GM12878 (cell line): ENCODE measurements around the gene PYGO2. TPM values are rescaled to one million over a fixed set of nuclear protein-coding genes. Genes with fewer than 3 reads are reported as not detected.

Experiments
- CBX5 ChIP-seq: sonication (generic); IDR thresholded peaks from 2 replicates; pipeline ENCODE4 v1.6.1; 2016; ENCODE audit warnings: low read depth, moderate library complexity, mild to moderate bottlenecking, inconsistent platforms
- CHD4 ChIP-seq: fragments of 200-600 bp; sonication (generic); IDR thresholded peaks from 2 replicates; pipeline ENCODE4 v1.6.1; 2016; ENCODE audit warnings: mild to moderate bottlenecking
- GATAD2B ChIP-seq: fragments of 450-650 bp; conservative IDR thresholded peaks from 2 replicates; pipeline ENCODE4 v1.6.1; 2017; ENCODE audit warnings: low read depth, mild to moderate bottlenecking, moderate library complexity
- MYB ChIP-seq: fragments of 150-350 bp; IDR thresholded peaks from 2 replicates; pipeline ENCODE4 v1.6.1; 2014; ENCODE audit warnings: mild to moderate bottlenecking, low read depth, low read length, borderline replicate concordance
- NFXL1 ChIP-seq: fragments of 450-650 bp; IDR thresholded peaks from 2 replicates; pipeline ENCODE4 v1.6.1; 2017; ENCODE audit warnings: antibody characterized with exemption, mild to moderate bottlenecking, borderline replicate concordance
- RB1 ChIP-seq: fragments of 450-650 bp; formaldehyde crosslinking; IDR thresholded peaks from 2 replicates; pipeline ENCODE4 v1.6.1; 2017; ENCODE audit warnings: mild to moderate bottlenecking, borderline replicate concordance
- RUNX3 ChIP-seq: IDR thresholded peaks from 2 replicates; pipeline ENCODE4 v1.6.1; 2012; ENCODE audit warnings: low read length, inconsistent platforms
- TAF1 ChIP-seq: IDR thresholded peaks from 2 replicates; pipeline ENCODE4 v1.6.1; 2011; ENCODE audit warnings: mild to moderate bottlenecking, low read depth, low read length, borderline replicate concordance
- USF2 ChIP-seq: IDR thresholded peaks from 2 replicates; pipeline ENCODE4 v1.6.1; 2011; ENCODE audit warnings: low read depth, low read length, improper control_type of control experiment, borderline replicate concordance
- ZBED1 ChIP-seq: IDR thresholded peaks from 2 replicates; pipeline ENCODE4 v1.6.1; 2016; ENCODE audit warnings: borderline replicate concordance
- ZBTB11 ChIP-seq: fragments of 450-650 bp; formaldehyde crosslinking; IDR thresholded peaks from 2 replicates; pipeline ENCODE4 v1.5.0; 2022; ENCODE audit warnings: mild to moderate bottlenecking, missing genetic modification characterization
- ZNF274 ChIP-seq: IDR thresholded peaks from one replicate; pipeline ENCODE4 v1.8.0; 2011; ENCODE audit not compliant: insufficient read length, insufficient read depth
- ZSCAN29 ChIP-seq: fragments of 450-650 bp; IDR thresholded peaks from 2 replicates; pipeline ENCODE4 v1.6.1; 2017; ENCODE audit warnings: mild to moderate bottlenecking, moderate library complexity
- polyA plus RNA-seq, 11 experiments: library from polyadenylated mRNA; depleted of rRNA in 4 of 11; unstranded in 6 of 11; stranded (reverse) in 5 of 11; fragments of >200 nt; fragmentation: Nextera tagmentation in 4 of 11; fragmentation: Illumina TruSeq in 1 of 11; extraction: Ambion mirVana in 4 of 11; extraction: Trizol in 1 of 11; gene quantifications; 1 replicate in 1 of 11; 2 replicates in 10 of 11; pipeline versions ENCODE4 v1.2.1 to v1.2.3, GENCODE V29; 2011 to 2016; ENCODE audit warnings: inconsistent platforms in 2 of 11, missing spikeins in 2 of 11, low read depth in 1 of 11
- total RNA-seq, 4 experiments: library from RNA; depleted of rRNA in 3 of 4; stranded (reverse); fragments of >200 nt in 3 of 4; fragmentation: Illumina TruSeq in 1 of 4; extraction: Trizol in 1 of 4; gene quantifications; 2 replicates each; pipeline versions ENCODE4 v1.2.1 to v1.2.3, GENCODE V29; 2013 to 2021
- TF ChIP-seq, protein P1 (sequence below): fragments of 450-650 bp; formaldehyde crosslinking; IDR thresholded peaks from 2 replicates; pipeline ENCODE4 v1.4.0; 2022; ENCODE audit warnings: mild to moderate bottlenecking, moderate library complexity
- TF ChIP-seq, protein P2 (sequence below): IDR thresholded peaks from 2 replicates; pipeline ENCODE4 v1.6.1; 2011; ENCODE audit warnings: low read depth, mild to moderate bottlenecking, low read length, moderate library complexity, borderline replicate concordance; ENCODE audit errors: extremely low read depth

The PYGO2 gene
- total and polyA plus RNA-seq, 10 of the 15 experiments (the other 5 are each of a cell fraction or from before 2014, with no cell fraction given): 8.1 to 33.8 (median 23.5) TPM

DNA sequence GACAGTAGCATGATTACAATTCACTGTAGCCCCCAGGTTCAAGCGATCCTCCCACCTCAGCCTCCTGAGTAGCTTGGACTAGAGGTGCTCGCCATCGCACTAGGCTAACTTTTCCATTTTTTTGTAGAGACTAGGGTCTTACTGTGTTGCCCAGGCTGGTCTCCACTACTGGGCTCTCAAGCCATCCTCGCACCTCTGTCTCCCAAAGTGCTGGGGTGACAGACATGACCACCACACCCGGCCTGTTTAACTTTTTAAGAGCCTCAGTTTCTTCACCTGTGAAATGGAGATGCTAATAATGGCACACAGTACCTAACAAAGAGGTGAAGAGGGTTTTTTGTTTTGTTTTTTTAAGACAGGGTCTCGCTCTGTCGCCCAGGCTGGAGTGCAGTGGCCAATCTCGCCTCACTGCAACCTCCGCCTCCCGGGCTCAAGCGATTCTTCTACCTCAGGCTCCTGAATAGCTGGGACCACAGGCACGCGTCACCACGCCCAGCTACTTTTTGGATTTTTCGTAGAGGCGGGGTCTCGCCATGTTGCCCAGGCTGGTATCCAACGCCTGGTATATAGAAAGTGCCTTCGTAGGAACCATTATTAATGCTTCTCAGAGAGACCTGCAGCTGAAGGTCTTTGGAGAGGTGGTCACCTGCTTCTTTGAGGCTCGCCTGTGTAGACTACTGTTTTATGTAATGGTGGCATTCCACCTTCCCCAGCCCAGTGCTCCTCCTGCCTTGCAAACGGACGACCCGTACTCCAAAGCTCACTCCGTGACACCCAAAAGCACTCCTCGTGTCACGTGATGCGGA, 25.6 kb downstream of the PYGO2 start (continued):
- TF ChIP-seq, protein P1, sequence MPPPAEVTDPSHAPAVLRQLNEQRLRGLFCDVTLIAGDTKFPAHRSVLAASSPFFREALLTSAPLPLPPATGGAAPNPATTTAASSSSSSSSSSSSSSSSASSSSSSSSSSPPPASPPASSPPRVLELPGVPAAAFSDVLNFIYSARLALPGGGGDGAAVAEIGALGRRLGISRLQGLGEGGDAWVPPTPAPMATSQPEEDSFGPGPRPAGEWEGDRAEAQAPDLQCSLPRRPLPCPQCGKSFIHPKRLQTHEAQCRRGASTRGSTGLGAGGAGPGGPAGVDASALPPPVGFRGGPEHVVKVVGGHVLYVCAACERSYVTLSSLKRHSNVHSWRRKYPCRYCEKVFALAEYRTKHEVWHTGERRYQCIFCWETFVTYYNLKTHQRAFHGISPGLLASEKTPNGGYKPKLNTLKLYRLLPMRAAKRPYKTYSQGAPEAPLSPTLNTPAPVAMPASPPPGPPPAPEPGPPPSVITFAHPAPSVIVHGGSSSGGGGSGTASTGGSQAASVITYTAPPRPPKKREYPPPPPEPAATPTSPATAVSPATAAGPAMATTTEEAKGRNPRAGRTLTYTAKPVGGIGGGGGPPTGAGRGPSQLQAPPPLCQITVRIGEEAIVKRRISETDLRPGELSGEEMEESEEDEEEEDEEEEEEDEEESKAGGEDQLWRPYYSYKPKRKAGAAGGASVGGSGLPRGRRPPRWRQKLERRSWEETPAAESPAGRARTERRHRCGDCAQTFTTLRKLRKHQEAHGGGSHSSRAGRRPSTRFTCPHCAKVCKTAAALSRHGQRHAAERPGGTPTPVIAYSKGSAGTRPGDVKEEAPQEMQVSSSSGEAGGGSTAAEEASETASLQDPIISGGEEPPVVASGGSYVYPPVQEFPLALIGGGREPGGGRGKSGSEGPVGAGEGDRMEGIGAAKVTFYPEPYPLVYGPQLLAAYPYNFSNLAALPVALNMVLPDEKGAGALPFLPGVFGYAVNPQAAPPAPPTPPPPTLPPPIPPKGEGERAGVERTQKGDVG (CRISPR knock-in tag): 0 out of 2 replicates have a peak, but pooled peaks have one; percentile 54
- TF ChIP-seq TAF1: no peak
- no peak for TF ChIP-seq ZNF274
- TF ChIP-seq NFXL1: no peak
- TF ChIP-seq ZBTB11 (CRISPR knock-in tag): no peak
- TF ChIP-seq MYB: no peak
- TF ChIP-seq GATAD2B: no peak
- TF ChIP-seq CBX5: no peak
- TF ChIP-seq RUNX3: no peak
- no peak for TF ChIP-seq RB1
- TF ChIP-seq ZSCAN29: peak; percentile 51; the same call in 1 of the 2 replicates
- no peak for TF ChIP-seq ZBED1
- TF ChIP-seq, protein P2, sequence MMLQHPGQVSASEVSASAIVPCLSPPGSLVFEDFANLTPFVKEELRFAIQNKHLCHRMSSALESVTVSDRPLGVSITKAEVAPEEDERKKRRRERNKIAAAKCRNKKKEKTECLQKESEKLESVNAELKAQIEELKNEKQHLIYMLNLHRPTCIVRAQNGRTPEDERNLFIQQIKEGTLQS: no peak
- TF ChIP-seq CHD4: no peak
- peak; percentile 76 for TF ChIP-seq USF2
